GM12878 (cell line): Measurements from ENCODE around the gene ZNF644. TPM values are rescaled to one million over a fixed set of nuclear protein-coding genes. Genes with fewer than 3 reads are reported as not detected.

ENCODE experiments used
- ATAC-seq: fragments of 200-7000 bp; cut with Tn5 transposase; 3 replicates; pipeline ENCODE4 v1.9.1; 2020; ENCODE audit warnings: mild to moderate bottlenecking, moderate library complexity
- BruUV-seq: library from RNA; stranded (reverse); fragments of 400-500 nt; replicated peaks from 2 replicates; lab custom pipeline; 2021; lab: Mats Ljungman, UMichigan
- CTCF ChIA-PET: fragments of 300-600 bp; sonication (Branson Sonifier 250); formaldehyde crosslinking; extraction: SDS; loops from one replicate; lab custom pipeline; 2021; ENCODE audit warnings: inconsistent platforms; lab: Yijun Ruan, JAX
- POLR2A ChIA-PET: fragments of 350-600 bp; formaldehyde crosslinking; extraction: SDS; loops from one replicate; lab custom pipeline; 2021; ENCODE audit warnings: inconsistent platforms; lab: Charles Lee
- RAD21 ChIA-PET: fragments of 300-600 bp; sonication (Branson Sonifier 250); formaldehyde crosslinking; loops from one replicate; lab custom pipeline; 2023; ENCODE audit warnings: antibody characterized with exemption; ENCODE audit not compliant: unreplicated experiment; lab: Charles Lee
- SMC1A ChIA-PET: fragments of 300-600 bp; sonication (Branson Sonifier 250); formaldehyde crosslinking; loops from one replicate; lab custom pipeline; 2023; ENCODE audit not compliant: unreplicated experiment, uncharacterized antibody; lab: Charles Lee
- DNase-seq: peaks from one replicate; pipeline ENCODE4 v3.0.0-alpha.2; 2011; ENCODE audit warnings: low read depth, low spot score
- FAIRE-seq: peaks from 3 replicates; lab custom pipeline; 2011; peaks lifted over from hg19 to GRCh38; lab: Jason Lieb, UNC
- H2AFZ ChIP-seq: 2 replicates; pipeline ENCODE4 v1.6.0; 2011; ENCODE audit warnings: low read depth, low read length, control low read depth; ENCODE audit not compliant: control insufficient read depth
- H3K27ac ChIP-seq: 2 replicates; pipeline ENCODE4 v1.5.1; 2011; ENCODE audit warnings: control low read depth; ENCODE audit not compliant: control insufficient read depth, insufficient read depth
- H3K27me3 ChIP-seq, 2 experiments: replicated peaks in 1 of 2; 2 replicates each; pipeline versions ENCODE4 v1.6.0 to v1.6.1; 2011; ENCODE audit warnings: low read length in 1 of 2; ENCODE audit not compliant: control insufficient read depth in 2 of 2, insufficient read depth in 2 of 2
- H3K36me3 ChIP-seq, 2 experiments: 2 replicates each; pipeline ENCODE4 v1.5.1; 2011; ENCODE audit warnings: low read length in 1 of 2; ENCODE audit not compliant: control insufficient read depth in 2 of 2, insufficient read depth in 2 of 2
- H3K4me1 ChIP-seq: 2 replicates; pipeline ENCODE4 v1.6.1; 2011; ENCODE audit warnings: mild to moderate bottlenecking, low read length, moderate library complexity, mixed read lengths; ENCODE audit not compliant: control insufficient read depth, insufficient read depth
- H3K4me2 ChIP-seq: 2 replicates; pipeline ENCODE4 v1.6.0; 2011; ENCODE audit warnings: control low read depth; ENCODE audit not compliant: control insufficient read depth, insufficient read depth
- H3K4me3 ChIP-seq: fragments of 200-600 bp; sonication (generic); 2 replicates; pipeline ENCODE4 v1.5.1; 2016
- H3K79me2 ChIP-seq: 2 replicates; pipeline ENCODE4 v1.6.0; 2011; ENCODE audit warnings: low read length; ENCODE audit not compliant: control insufficient read depth, insufficient read depth
- H3K9ac ChIP-seq: 2 replicates; pipeline ENCODE4 v1.8.0; 2011; ENCODE audit warnings: low read length, control low read depth, mixed read lengths; ENCODE audit not compliant: control insufficient read depth, insufficient read depth
- H3K9me3 ChIP-seq: replicated peaks from 3 replicates; pipeline ENCODE4 v1.5.1; 2011; ENCODE audit warnings: mild to moderate bottlenecking, low read length; ENCODE audit not compliant: control insufficient read depth, insufficient read depth
- H4K20me1 ChIP-seq: 2 replicates; pipeline ENCODE4 v1.6.0; 2011; ENCODE audit not compliant: control insufficient read depth, insufficient read depth
- EED ChIP-seq: sonication (generic); IDR thresholded peaks from 2 replicates; pipeline ENCODE4 v1.6.1; 2016; ENCODE audit warnings: antibody characterized with exemption, low read depth
- FOS ChIP-seq: IDR thresholded peaks from 3 replicates; pipeline ENCODE4 v1.6.1; 2011; ENCODE audit warnings: borderline replicate concordance; ENCODE audit not compliant: insufficient read length; ENCODE audit errors: extremely low read depth
- MEF2B ChIP-seq: fragments of 450-650 bp; IDR thresholded peaks from 2 replicates; pipeline ENCODE4 v1.6.1; 2018; ENCODE audit warnings: mild to moderate bottlenecking, moderate library complexity; ENCODE audit not compliant: partially characterized antibody, poor library complexity, severe bottlenecking
- MYC ChIP-seq: IDR thresholded peaks from 2 replicates; pipeline ENCODE4 v1.6.1; 2011; ENCODE audit warnings: mild to moderate bottlenecking, low read length, moderate library complexity, inconsistent platforms; ENCODE audit not compliant: insufficient read depth, insufficient replicate concordance, insufficient read length, severe bottlenecking
- RUNX3 ChIP-seq: IDR thresholded peaks from 2 replicates; pipeline ENCODE4 v1.6.1; 2012; ENCODE audit warnings: low read length, inconsistent platforms
- SMARCA5 ChIP-seq: fragments of 450-650 bp; IDR thresholded peaks from 2 replicates; pipeline ENCODE4 v1.6.1; 2017; ENCODE audit warnings: mild to moderate bottlenecking
- WGBS: methylation state at CpG from one replicate; pipeline ENCODE4 v1.1.6; 2016; ENCODE audit warnings: low lambda C conversion rate; ENCODE audit not compliant: insufficient replicate concordance, insufficient coverage; ENCODE audit errors: missing lambda C conversion rate; 5-methylcytosine and 5-hydroxymethylcytosine counted together
- in situ Hi-C: fragments of 300-500 bp; cut with MboI; formaldehyde crosslinking; loops from 9 replicates; pipeline ENCODE4 v1.14.3; 2018; ENCODE audit warnings: mixed read lengths
- intact Hi-C: fragments of 100-400 bp; cut with micrococcal nuclease; formaldehyde crosslinking; loops from one replicate; pipeline ENCODE4 v1.14.2; 2022; ENCODE audit not compliant: unreplicated experiment
- polyA plus RNA-seq, 11 experiments: library from polyadenylated mRNA; depleted of rRNA in 4 of 11; unstranded in 6 of 11; stranded (reverse) in 5 of 11; fragments of >200 nt; fragmentation: Nextera tagmentation in 4 of 11; fragmentation: Illumina TruSeq in 1 of 11; extraction: Ambion mirVana in 4 of 11; extraction: Trizol in 1 of 11; gene quantifications; 1 replicate in 1 of 11; 2 replicates in 10 of 11; pipeline versions ENCODE4 v1.2.1 to v1.2.3, GENCODE V29; 2011 to 2016; ENCODE audit warnings: inconsistent platforms in 2 of 11, missing spikeins in 2 of 11, low read depth in 1 of 11
- total RNA-seq, 4 experiments: library from RNA; depleted of rRNA in 3 of 4; stranded (reverse); fragments of >200 nt in 3 of 4; fragmentation: Illumina TruSeq in 1 of 4; extraction: Trizol in 1 of 4; gene quantifications; 2 replicates each; pipeline versions ENCODE4 v1.2.1 to v1.2.3, GENCODE V29; 2013 to 2021
- TF ChIP-seq, protein P1 (sequence below): fragments of 450-650 bp; IDR thresholded peaks from 2 replicates; pipeline ENCODE4 v1.6.1; 2017; ENCODE audit warnings: low read depth, mild to moderate bottlenecking, moderate library complexity
- TF ChIP-seq, protein P2 (sequence below): fragments of 450-650 bp; IDR thresholded peaks from 2 replicates; pipeline ENCODE4 v1.6.1; 2016; ENCODE audit warnings: mild to moderate bottlenecking, moderate library complexity, borderline replicate concordance
- TF ChIP-seq, protein P3 (sequence below): fragments of 450-650 bp; IDR thresholded peaks from 2 replicates; pipeline ENCODE4 v1.6.1; 2017; ENCODE audit warnings: mild to moderate bottlenecking, low read depth, inconsistent platforms; ENCODE audit not compliant: poor library complexity, severe bottlenecking
- TF ChIP-seq, protein P4 (sequence below): fragments of 450-650 bp; IDR thresholded peaks from 2 replicates; pipeline ENCODE4 v1.6.1; 2016; ENCODE audit warnings: mild to moderate bottlenecking
- TF ChIP-seq, protein P5 (sequence below): IDR thresholded peaks from 2 replicates; pipeline ENCODE4 v1.6.1; 2012; ENCODE audit warnings: low read length, inconsistent platforms

The ZNF644 gene
- total and polyA plus RNA-seq, 10 of the 15 experiments (the other 5 are each of a cell fraction or from before 2014, with no cell fraction given): 17.7 to 55.3 (median 29.5) TPM

DNA sequence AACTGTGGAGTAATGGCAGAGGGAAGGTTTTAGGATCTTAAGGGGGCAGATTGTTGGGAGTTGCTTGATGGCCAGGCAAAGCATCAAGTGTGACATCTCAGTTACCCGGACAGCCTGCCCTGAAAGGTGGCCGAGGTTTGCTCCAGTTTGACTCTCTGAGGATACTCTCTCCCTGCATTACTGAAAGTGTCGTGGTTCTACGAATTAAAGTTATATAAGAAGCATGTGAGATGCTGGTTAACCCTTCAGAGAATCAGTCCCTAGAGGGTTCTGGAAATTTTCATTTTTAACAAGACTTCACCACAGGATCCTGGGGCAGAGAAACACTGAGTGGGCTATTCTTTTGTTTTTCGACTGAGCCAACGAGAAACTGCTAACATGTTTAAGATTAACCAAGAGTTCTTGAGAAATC is 689 bp upstream of the ZNF644 start:
- no peaks in the 10 kb centered on the region for H4K20me1 ChIP-seq
- no peak for DNase-seq
- H3K4me1 ChIP-seq: peaks cover 12% of the 10 kb centered on the region
- H3K36me3 ChIP-seq: no peaks in the 10 kb centered on the region
- peaks cover 40% of the 10 kb centered on the region for H3K79me2 ChIP-seq
- POLR2A ChIA-PET: interaction anchor here (0.6 to 1.6 kb wide), 2 partner anchors 12 to 525 kb away, joined by 3 to 4 read pairs; no protein-coding TSS in a partner anchor
- H2AFZ ChIP-seq: peak overlapping the region; percentile 81
- TF ChIP-seq MYC: no peak
- TF ChIP-seq, protein P1, sequence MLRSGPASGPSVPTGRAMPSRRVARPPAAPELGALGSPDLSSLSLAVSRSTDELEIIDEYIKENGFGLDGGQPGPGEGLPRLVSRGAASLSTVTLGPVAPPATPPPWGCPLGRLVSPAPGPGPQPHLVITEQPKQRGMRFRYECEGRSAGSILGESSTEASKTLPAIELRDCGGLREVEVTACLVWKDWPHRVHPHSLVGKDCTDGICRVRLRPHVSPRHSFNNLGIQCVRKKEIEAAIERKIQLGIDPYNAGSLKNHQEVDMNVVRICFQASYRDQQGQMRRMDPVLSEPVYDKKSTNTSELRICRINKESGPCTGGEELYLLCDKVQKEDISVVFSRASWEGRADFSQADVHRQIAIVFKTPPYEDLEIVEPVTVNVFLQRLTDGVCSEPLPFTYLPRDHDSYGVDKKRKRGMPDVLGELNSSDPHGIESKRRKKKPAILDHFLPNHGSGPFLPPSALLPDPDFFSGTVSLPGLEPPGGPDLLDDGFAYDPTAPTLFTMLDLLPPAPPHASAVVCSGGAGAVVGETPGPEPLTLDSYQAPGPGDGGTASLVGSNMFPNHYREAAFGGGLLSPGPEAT: no peak
- TF ChIP-seq, protein P2, sequence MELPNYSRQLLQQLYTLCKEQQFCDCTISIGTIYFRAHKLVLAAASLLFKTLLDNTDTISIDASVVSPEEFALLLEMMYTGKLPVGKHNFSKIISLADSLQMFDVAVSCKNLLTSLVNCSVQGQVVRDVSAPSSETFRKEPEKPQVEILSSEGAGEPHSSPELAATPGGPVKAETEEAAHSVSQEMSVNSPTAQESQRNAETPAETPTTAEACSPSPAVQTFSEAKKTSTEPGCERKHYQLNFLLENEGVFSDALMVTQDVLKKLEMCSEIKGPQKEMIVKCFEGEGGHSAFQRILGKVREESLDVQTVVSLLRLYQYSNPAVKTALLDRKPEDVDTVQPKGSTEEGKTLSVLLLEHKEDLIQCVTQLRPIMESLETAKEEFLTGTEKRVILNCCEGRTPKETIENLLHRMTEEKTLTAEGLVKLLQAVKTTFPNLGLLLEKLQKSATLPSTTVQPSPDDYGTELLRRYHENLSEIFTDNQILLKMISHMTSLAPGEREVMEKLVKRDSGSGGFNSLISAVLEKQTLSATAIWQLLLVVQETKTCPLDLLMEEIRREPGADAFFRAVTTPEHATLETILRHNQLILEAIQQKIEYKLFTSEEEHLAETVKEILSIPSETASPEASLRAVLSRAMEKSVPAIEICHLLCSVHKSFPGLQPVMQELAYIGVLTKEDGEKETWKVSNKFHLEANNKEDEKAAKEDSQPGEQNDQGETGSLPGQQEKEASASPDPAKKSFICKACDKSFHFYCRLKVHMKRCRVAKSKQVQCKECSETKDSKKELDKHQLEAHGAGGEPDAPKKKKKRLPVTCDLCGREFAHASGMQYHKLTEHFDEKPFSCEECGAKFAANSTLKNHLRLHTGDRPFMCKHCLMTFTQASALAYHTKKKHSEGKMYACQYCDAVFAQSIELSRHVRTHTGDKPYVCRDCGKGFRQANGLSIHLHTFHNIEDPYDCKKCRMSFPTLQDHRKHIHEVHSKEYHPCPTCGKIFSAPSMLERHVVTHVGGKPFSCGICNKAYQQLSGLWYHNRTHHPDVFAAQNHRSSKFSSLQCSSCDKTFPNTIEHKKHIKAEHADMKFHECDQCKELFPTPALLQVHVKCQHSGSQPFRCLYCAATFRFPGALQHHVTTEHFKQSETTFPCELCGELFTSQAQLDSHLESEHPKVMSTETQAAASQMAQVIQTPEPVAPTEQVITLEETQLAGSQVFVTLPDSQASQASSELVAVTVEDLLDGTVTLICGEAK: peak; percentile 60; the same call in 1 of the 2 replicates
- TF ChIP-seq, protein P3, sequence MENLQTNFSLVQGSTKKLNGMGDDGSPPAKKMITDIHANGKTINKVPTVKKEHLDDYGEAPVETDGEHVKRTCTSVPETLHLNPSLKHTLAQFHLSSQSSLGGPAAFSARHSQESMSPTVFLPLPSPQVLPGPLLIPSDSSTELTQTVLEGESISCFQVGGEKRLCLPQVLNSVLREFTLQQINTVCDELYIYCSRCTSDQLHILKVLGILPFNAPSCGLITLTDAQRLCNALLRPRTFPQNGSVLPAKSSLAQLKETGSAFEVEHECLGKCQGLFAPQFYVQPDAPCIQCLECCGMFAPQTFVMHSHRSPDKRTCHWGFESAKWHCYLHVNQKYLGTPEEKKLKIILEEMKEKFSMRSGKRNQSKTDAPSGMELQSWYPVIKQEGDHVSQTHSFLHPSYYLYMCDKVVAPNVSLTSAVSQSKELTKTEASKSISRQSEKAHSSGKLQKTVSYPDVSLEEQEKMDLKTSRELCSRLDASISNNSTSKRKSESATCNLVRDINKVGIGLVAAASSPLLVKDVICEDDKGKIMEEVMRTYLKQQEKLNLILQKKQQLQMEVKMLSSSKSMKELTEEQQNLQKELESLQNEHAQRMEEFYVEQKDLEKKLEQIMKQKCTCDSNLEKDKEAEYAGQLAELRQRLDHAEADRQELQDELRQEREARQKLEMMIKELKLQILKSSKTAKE: peak; percentile 45
- TF ChIP-seq, protein P4, sequence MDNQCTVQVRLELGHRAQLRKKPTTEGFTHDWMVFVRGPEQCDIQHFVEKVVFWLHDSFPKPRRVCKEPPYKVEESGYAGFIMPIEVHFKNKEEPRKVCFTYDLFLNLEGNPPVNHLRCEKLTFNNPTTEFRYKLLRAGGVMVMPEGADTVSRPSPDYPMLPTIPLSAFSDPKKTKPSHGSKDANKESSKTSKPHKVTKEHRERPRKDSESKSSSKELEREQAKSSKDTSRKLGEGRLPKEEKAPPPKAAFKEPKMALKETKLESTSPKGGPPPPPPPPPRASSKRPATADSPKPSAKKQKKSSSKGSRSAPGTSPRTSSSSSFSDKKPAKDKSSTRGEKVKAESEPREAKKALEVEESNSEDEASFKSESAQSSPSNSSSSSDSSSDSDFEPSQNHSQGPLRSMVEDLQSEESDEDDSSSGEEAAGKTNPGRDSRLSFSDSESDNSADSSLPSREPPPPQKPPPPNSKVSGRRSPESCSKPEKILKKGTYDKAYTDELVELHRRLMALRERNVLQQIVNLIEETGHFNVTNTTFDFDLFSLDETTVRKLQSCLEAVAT: peak; percentile 12; the same call in 1 of the 2 replicates
- TF ChIP-seq MEF2B: peak; percentile 91
- no peak for TF ChIP-seq FOS
- peak; percentile 63; the same call in 1 of the 2 replicates for TF ChIP-seq SMARCA5
- peak; percentile 27; the same call in 1 of the 2 replicates for TF ChIP-seq RUNX3
- TF ChIP-seq EED: 0 out of 2 replicates have a peak, but pooled peaks have one; percentile 14
- TF ChIP-seq, protein P5, sequence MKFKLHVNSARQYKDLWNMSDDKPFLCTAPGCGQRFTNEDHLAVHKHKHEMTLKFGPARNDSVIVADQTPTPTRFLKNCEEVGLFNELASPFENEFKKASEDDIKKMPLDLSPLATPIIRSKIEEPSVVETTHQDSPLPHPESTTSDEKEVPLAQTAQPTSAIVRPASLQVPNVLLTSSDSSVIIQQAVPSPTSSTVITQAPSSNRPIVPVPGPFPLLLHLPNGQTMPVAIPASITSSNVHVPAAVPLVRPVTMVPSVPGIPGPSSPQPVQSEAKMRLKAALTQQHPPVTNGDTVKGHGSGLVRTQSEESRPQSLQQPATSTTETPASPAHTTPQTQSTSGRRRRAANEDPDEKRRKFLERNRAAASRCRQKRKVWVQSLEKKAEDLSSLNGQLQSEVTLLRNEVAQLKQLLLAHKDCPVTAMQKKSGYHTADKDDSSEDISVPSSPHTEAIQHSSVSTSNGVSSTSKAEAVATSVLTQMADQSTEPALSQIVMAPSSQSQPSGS: peak; percentile 17; the same call in 1 of the 2 replicates
- RAD21 ChIA-PET: interaction anchor here (0.9 to 2.6 kb wide), 3 partner anchors 32 to 77 kb away, joined by 4 to 8 read pairs (median 7); no protein-coding TSS in a partner anchor
- peak overlapping the region; percentile 94 for H3K9ac ChIP-seq
- WGBS: 2% methylated on average over 6 of the region's 6 CpGs
- SMC1A ChIA-PET: interaction anchor here (1.1 to 1.5 kb wide), 3 partner anchors 12 to 143 kb away, joined by 3 to 10 read pairs (median 4); no protein-coding TSS in a partner anchor
- CTCF ChIA-PET: interaction anchor here (3.0 kb wide), 1 partner anchor 143 kb away, joined by 23 read pairs; no protein-coding TSS in a partner anchor
- no peaks in the 10 kb centered on the region for H3K9me3 ChIP-seq
- BruUV-seq: no TSS peak
- FAIRE-seq: peak; percentile 59
- peak overlapping the region; percentile 70; the same call in 1 of the 2 replicates for H3K4me3 ChIP-seq
- H3K27ac ChIP-seq: peak overlapping the region; percentile 97
- ATAC-seq: no peak
- H3K4me2 ChIP-seq: peak overlapping the region; percentile 58
- intact Hi-C loops (loop anchor here (5.0 kb wide), 1 partner anchor 35 kb away; no protein-coding TSS in a partner anchor), in situ Hi-C loops (no loop called here)
- H3K27me3 ChIP-seq: no peaks in the 10 kb centered on the region
